Astrocyte (in vitro differentiated cells and primary cell): ENCODE data around the gene USP11. TPM values are rescaled to one million over a fixed set of nuclear protein-coding genes. Genes with fewer than 3 reads are reported as not detected.

Experiments
- DNase-seq: peaks from one replicate; pipeline ENCODE4 v3.0.0-alpha.2; 2010; ENCODE audit warnings: low read depth
- FAIRE-seq: peaks from 2 replicates; lab custom pipeline; 2011; peaks lifted over from hg19 to GRCh38; lab: Jason Lieb, UNC
- H2AFZ ChIP-seq: 2 replicates; pipeline ENCODE4 v1.6.0; 2012; ENCODE audit warnings: low read depth, low read length, inconsistent platforms
- H3K27ac ChIP-seq: 2 replicates; pipeline ENCODE4 v1.5.1; 2011; ENCODE audit warnings: low read depth, low read length, inconsistent platforms
- H3K27me3 ChIP-seq: 2 replicates; pipeline ENCODE4 v1.6.0; 2011; ENCODE audit warnings: low read length, inconsistent platforms; ENCODE audit not compliant: insufficient read depth
- H3K36me3 ChIP-seq: 2 replicates; pipeline ENCODE4 v1.5.1; 2011; ENCODE audit warnings: low read length, inconsistent platforms; ENCODE audit not compliant: insufficient read depth
- H3K4me1 ChIP-seq: 2 replicates; pipeline ENCODE4 v1.5.1; 2011; ENCODE audit warnings: low read length, inconsistent platforms; ENCODE audit not compliant: insufficient read depth
- H3K4me2 ChIP-seq: 2 replicates; pipeline ENCODE4 v1.6.0; 2012; ENCODE audit warnings: low read length, inconsistent platforms
- H3K4me3 ChIP-seq: 2 replicates; pipeline ENCODE4 v1.5.1; 2011; ENCODE audit warnings: low read depth, mild to moderate bottlenecking, low read length, inconsistent platforms; ENCODE audit not compliant: insufficient read depth
- H3K79me2 ChIP-seq: 2 replicates; pipeline ENCODE4 v1.6.0; 2012; ENCODE audit warnings: mild to moderate bottlenecking, low read length, inconsistent platforms; ENCODE audit not compliant: insufficient read depth
- H3K9ac ChIP-seq: 2 replicates; pipeline ENCODE4 v1.6.0; 2012; ENCODE audit warnings: mild to moderate bottlenecking, low read length, inconsistent platforms
- H3K9me3 ChIP-seq: 2 replicates; pipeline ENCODE4 v1.5.1; 2012; ENCODE audit warnings: low read depth, mild to moderate bottlenecking, low read length, inconsistent platforms; ENCODE audit not compliant: insufficient read depth
- H4K20me1 ChIP-seq: 2 replicates; pipeline ENCODE4 v1.6.0; 2012; ENCODE audit warnings: low read length, inconsistent platforms; ENCODE audit not compliant: insufficient read depth
- H3K27ac Mint-ChIP-seq: one replicate; pipeline ENCODE4 v1.8.0; 2021; ENCODE audit warnings: mild to moderate bottlenecking, mixed read lengths; ENCODE audit not compliant: unreplicated experiment
- H3K27me3 Mint-ChIP-seq: one replicate; pipeline ENCODE4 v1.8.0; 2021; ENCODE audit warnings: low read depth, mixed read lengths; ENCODE audit not compliant: unreplicated experiment
- H3K36me3 Mint-ChIP-seq: one replicate; pipeline ENCODE4 v1.8.0; 2021; ENCODE audit warnings: low read depth, mixed read lengths; ENCODE audit not compliant: unreplicated experiment
- H3K4me1 Mint-ChIP-seq: one replicate; pipeline ENCODE4 v1.8.0; 2021; ENCODE audit warnings: low read depth, mixed read lengths; ENCODE audit not compliant: unreplicated experiment
- H3K4me3 Mint-ChIP-seq: one replicate; pipeline ENCODE4 v1.8.0; 2021; ENCODE audit warnings: mild to moderate bottlenecking, moderate library complexity, mixed read lengths; ENCODE audit not compliant: unreplicated experiment
- H3K9me3 Mint-ChIP-seq: one replicate; pipeline ENCODE4 v1.8.0; 2021; ENCODE audit warnings: mild to moderate bottlenecking, mixed read lengths; ENCODE audit not compliant: unreplicated experiment
- EZH2 ChIP-seq: IDR thresholded peaks from 2 replicates; pipeline ENCODE4 v1.6.1; 2012; ENCODE audit warnings: mild to moderate bottlenecking, low read length, inconsistent platforms; ENCODE audit not compliant: insufficient read depth
- total RNA-seq: library from RNA; stranded (reverse); gene quantifications from 2 replicates; pipeline ENCODE4 v1.2.1, GENCODE V29; 2021
- TF ChIP-seq, protein P1 (sequence below): IDR thresholded peaks from 2 replicates; pipeline ENCODE4 v1.5.1; 2011; ENCODE audit warnings: low read depth, mild to moderate bottlenecking, inconsistent platforms, low read length, moderate library complexity; ENCODE audit not compliant: insufficient read depth

USP11 gene
- total RNA-seq, 1 donor from 2014 or later = 75.7 TPM

DNA sequence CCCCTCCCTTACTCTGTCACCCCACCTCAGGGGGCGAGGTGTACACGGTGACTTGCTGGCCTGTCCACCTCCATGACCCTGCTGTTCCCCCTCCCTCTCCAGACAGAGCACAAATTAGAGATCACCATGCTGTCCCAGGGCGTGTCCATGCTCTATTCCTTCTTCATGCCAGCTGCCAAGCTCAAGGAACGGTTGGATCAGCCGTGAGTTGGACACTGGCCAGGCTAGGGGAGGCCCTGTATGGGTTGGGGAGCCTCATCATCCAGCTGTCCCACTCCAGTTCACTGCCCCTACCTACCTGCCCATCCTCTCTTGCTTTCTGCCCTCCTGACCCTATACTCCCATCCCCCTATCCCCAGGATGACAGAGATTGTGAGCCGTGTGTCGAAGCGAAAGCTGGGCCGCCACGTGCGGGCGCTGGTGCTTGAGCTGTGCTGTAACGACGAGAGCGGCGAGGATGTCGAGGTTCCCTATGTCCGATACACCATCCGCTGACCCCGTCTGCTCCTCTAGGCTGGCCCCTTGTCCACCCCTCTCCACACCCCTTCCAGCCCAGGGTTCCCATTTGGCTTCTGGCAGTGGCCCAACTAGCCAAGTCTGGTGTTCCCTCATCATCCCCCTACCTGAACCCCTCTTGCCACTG lies 18.3 kb upstream of the USP11 start:
- H4K20me1 ChIP-seq = peaks cover 44% of the 10 kb centered on the region
- no peak overlapping the region for H3K27ac ChIP-seq
- no peak overlapping the region for H3K9ac ChIP-seq
- H3K4me1 Mint-ChIP-seq = peaks cover 14% of the 10 kb centered on the region
- DNase-seq (no peak), FAIRE-seq (no peak)
- no peaks in the 10 kb centered on the region for H3K9me3 ChIP-seq
- H3K4me3 ChIP-seq = no peak overlapping the region
- no peak overlapping the region for H2AFZ ChIP-seq
- peaks cover 14% of the 10 kb centered on the region for H3K79me2 ChIP-seq
- TF ChIP-seq EZH2 = no peak
- TF ChIP-seq, protein P1, sequence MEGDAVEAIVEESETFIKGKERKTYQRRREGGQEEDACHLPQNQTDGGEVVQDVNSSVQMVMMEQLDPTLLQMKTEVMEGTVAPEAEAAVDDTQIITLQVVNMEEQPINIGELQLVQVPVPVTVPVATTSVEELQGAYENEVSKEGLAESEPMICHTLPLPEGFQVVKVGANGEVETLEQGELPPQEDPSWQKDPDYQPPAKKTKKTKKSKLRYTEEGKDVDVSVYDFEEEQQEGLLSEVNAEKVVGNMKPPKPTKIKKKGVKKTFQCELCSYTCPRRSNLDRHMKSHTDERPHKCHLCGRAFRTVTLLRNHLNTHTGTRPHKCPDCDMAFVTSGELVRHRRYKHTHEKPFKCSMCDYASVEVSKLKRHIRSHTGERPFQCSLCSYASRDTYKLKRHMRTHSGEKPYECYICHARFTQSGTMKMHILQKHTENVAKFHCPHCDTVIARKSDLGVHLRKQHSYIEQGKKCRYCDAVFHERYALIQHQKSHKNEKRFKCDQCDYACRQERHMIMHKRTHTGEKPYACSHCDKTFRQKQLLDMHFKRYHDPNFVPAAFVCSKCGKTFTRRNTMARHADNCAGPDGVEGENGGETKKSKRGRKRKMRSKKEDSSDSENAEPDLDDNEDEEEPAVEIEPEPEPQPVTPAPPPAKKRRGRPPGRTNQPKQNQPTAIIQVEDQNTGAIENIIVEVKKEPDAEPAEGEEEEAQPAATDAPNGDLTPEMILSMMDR = no peak
- H3K4me2 ChIP-seq = no peak overlapping the region
- no peaks in the 10 kb centered on the region for H3K27me3 ChIP-seq
- peaks cover 20% of the 10 kb centered on the region for H3K36me3 ChIP-seq
- H3K27ac Mint-ChIP-seq = no peak overlapping the region
- peaks cover 12% of the 10 kb centered on the region for H3K36me3 Mint-ChIP-seq
- no peak overlapping the region for H3K4me3 Mint-ChIP-seq
- H3K4me1 ChIP-seq = peaks cover 12% of the 10 kb centered on the region
- H3K9me3 Mint-ChIP-seq = no peaks in the 10 kb centered on the region
- no peaks in the 10 kb centered on the region for H3K27me3 Mint-ChIP-seq

DNA sequence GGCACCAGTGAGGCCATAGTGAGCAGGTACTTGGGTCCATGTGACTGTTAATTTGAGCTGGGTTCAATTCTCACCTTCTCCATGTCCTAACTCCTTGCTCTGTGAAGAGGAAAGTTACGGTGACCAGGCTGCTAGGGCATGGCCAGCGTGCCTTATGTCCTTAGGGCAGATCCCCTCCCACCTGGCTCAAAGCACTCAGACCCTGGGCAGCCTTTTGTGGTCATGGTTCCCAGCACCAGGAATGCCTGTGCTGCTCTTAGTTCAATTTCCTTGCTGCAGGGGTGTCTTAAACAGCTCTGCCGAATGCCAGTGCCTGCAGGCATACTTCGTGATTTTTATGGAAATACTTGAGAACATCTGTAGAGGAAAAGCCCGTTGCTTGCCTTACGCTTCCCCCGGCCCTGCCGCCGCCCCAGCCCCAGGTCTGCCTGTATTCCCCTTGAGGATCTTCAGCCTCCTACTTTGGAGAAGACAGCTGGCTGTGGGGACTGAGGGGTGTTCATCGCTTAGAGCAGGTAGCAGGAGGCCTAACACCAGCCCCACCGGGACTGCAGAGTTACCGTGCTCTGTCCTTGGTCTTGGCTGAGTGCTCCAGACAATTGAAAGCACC lies 17.4 kb upstream of the USP11 start:
- no peak overlapping the region for H3K27ac Mint-ChIP-seq

More for the DNA sequence above, 17.4 kb upstream of the USP11 start:
- Mint-ChIP-seq H3K4me1 (peaks cover 22% of the 10 kb centered on the region), H3K9me3 (peaks cover 3% of the 10 kb centered on the region), H3K4me3 (no peak overlapping the region), H3K36me3 (peaks cover 17% of the 10 kb centered on the region), H3K27me3 (no peaks in the 10 kb centered on the region)
- H3K4me2 ChIP-seq = no peak overlapping the region
- TF ChIP-seq, protein P1 = no peak
- no peak for TF ChIP-seq EZH2
- H3K36me3 ChIP-seq = peaks cover 17% of the 10 kb centered on the region
- H2AFZ ChIP-seq = no peak overlapping the region
- H3K79me2 ChIP-seq = peaks cover 22% of the 10 kb centered on the region
- DNase-seq = no peak
- H4K20me1 ChIP-seq = peaks cover 52% of the 10 kb centered on the region
- FAIRE-seq = no peak
- no peak overlapping the region for H3K27ac ChIP-seq
- no peaks in the 10 kb centered on the region for H3K27me3 ChIP-seq
- peaks cover 20% of the 10 kb centered on the region for H3K4me1 ChIP-seq
- no peak overlapping the region for H3K9ac ChIP-seq
- H3K9me3 ChIP-seq = no peaks in the 10 kb centered on the region
- no peak overlapping the region for H3K4me3 ChIP-seq
